Coronary artery (tissue), 2 donors: Measurements from ENCODE around the gene HID1.

Experiments
- DNase-seq: peaks from one replicate; pipeline ENCODE4 v3.0.0-alpha.2; 2017; ENCODE audit warnings: low spot score
- H3K27ac ChIP-seq, 2 donors: fragments of 200-600 bp; sonication (generic); one replicate each; pipeline ENCODE4 v1.5.1; 2016 to 2019
- H3K4me3 ChIP-seq: fragments of 200-600 bp; sonication (generic); 2 replicates; pipeline ENCODE4 v1.5.1; 2016; ENCODE audit warnings: mild to moderate bottlenecking, moderate library complexity
- TF ChIP-seq, protein P1 (sequence below): fragments of 200-600 bp; sonication (generic); IDR thresholded peaks from one replicate; pipeline ENCODE4 v1.5.1; 2019; ENCODE audit warnings: antibody characterized with exemption

Gene HID1

DNA sequence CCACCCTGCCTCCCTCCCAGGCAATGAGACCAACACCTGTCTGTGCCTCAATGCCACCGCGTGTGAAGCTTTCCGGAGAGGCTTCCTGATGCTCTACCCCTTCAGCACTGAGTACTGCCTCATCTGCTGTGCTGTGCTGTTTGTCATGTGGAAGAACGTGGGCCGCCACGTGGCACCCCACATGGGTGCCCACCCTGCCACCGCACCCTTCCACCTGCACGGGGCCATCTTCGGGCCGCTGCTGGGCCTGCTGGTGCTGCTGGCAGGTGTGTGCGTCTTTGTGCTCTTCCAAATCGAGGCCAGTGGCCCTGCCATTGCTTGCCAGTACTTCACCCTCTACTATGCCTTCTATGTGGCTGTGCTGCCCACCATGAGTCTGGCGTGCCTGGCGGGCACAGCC is 25.9 kb downstream of the HID1 start:
- DNase-seq, result no peak
- TF ChIP-seq, protein P1, sequence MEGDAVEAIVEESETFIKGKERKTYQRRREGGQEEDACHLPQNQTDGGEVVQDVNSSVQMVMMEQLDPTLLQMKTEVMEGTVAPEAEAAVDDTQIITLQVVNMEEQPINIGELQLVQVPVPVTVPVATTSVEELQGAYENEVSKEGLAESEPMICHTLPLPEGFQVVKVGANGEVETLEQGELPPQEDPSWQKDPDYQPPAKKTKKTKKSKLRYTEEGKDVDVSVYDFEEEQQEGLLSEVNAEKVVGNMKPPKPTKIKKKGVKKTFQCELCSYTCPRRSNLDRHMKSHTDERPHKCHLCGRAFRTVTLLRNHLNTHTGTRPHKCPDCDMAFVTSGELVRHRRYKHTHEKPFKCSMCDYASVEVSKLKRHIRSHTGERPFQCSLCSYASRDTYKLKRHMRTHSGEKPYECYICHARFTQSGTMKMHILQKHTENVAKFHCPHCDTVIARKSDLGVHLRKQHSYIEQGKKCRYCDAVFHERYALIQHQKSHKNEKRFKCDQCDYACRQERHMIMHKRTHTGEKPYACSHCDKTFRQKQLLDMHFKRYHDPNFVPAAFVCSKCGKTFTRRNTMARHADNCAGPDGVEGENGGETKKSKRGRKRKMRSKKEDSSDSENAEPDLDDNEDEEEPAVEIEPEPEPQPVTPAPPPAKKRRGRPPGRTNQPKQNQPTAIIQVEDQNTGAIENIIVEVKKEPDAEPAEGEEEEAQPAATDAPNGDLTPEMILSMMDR, result no peak
- Histone ChIP-seq H3K4me3 (no peak overlapping the region), H3K27ac (no peak overlapping the region)

DNA sequence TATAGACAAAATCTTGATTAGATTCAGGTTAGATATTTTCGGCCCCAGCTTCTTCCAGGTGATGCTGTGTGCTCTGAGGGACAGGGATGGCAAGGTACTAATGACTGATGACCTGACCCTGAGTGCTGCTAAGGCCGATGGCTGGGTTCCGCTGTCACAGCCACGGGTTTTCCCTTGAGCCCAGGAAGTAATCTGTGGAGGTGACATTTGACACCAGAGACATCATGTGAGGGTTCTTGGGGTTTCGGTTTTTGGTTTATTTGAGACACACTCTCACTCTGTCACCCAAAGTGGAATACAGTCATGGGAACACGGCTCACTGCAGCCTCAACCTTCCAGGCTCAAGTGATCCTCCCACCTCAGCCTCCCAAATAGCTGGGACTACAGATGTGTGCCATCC is 27.0 kb downstream of the HID1 start:
- no peak overlapping the region for H3K4me3 ChIP-seq
- DNase-seq, result no peak
- no peak overlapping the region for H3K27ac ChIP-seq
- TF ChIP-seq, protein P1, result no peak

DNA sequence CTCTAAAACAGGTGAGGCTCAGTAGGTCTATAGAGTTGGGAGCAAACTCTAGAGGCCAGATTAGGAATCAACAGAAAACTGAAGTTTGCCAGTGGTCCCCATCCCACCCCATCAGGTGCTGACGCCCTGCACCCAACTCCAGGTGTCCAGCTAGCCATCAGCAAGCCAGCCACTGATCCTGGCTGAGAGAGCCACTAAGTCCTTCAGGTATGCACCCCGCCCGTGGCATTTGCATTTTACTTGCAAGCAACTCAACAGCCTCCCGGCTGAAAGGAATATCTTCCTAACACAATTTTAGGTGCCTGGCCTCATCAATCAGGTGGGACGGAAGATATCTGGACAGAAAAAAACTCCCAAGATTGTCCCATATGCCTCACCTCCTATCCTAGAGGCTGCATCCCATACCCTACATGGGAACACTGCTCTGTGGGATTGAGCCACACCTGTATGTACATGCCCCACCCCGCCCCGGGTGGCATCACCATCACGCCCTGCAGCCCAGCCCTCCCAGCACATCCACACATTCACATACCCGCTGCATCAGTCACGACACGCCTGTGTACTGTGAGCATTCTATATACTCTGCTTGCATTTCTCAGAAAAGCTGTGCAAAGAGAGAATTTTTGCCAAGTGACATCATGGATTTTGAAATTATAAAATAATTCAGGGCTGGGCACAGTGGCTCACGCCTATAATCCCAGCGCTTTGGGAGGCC is 28.6 kb downstream of the HID1 start:
- no peak overlapping the region for H3K27ac ChIP-seq
- DNase-seq, result no peak
- no peak overlapping the region for H3K4me3 ChIP-seq
- TF ChIP-seq, protein P1, result no peak

DNA sequence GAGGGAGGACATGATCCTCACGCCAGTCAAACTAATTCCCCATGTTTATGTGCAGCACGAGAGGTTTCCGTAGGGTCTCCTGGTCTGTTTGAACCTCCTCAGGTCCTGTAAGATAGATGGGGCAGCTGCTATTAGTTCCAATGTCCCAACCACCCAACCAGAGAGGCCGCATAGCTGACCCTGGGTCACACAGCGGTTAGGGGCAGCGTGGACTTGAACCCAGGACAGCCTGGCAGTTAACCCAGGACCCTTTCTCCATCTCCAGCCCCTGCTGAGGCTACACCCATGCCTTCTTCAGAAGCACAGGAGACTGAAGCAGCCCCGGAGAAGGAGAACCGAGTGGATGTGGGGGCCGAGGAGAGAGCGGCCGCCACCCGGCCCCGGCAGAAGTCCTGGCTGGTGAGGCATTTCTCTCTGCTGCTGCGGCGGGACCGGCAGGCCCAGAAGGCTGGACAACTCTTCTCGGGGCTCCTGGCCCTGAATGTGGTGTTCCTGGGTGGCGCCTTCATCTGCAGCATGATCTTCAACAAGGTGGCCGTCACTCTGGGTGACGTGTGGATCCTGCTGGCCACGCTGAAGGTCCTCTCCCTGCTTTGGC is 31.3 kb downstream of the HID1 start:
- no peak for DNase-seq
- TF ChIP-seq, protein P1, result no peak
- Histone ChIP-seq H3K4me3 (no peak overlapping the region), H3K27ac (no peak overlapping the region)

DNA sequence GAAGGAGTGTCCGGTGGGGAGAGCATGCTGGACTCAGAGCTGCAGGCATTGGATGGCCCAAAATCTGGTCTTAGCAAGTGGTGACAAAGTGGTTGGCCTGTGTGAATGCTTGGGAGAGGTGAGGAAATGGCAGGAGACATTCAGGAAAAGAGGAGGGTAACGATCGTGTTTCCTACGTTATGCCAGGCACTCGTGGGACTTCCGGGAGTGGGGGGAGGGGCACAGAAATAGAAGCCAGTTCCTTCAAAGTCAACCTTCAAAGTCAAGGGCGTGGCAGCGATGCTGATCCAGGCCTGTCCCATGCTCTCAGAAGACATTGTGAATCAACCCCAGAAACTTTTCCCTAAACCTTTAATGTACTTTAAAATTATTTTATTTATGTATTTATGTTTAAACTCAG is 33.0 kb downstream of the HID1 start:
- Histone ChIP-seq H3K27ac (no peak overlapping the region), H3K4me3 (no peak overlapping the region)
- no peak for DNase-seq
- TF ChIP-seq, protein P1, result no peak

DNA sequence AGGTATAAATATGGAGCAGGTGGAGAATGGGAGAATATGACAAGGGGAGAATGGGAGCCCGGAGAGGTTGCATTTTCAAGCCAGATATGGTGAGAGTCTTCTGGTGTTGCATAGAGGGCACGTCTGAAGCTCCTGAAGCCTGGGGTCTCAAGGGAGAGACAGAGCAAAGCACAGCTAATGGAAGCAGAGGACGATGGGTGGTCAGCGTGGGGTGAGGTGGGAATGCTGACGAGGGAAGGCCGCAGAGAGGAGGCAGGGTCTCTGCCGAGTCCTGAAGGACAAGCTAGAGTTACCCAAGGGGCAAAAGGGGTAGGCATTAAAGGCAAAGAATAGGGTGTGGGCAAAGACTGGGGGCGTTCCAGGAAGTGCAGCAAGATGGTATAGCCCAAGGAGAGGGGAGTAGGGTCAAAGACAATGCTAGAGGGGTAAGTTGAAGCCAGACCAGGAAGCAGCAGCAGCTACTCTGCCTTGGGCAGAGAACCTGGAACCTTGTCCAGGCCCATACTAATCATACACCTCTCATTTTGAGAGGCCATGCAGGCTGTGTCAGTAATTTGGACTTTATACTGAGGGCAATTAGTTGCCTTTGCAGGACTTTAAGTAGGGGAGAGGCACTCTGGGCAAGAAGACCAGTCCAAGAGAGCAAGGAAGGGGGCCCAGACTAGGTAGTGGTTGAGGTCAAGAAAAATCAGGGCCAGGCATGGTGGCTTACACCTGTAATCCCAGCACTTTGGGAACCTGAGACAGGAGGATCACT is 34.2 kb downstream of the HID1 start:
- no peak overlapping the region for H3K27ac ChIP-seq
- no peak for DNase-seq
- TF ChIP-seq, protein P1, result no peak
- no peak overlapping the region for H3K4me3 ChIP-seq
